GM18508 (cell line): ENCODE measurements around the gene DENND4A.
"Not testable (repeated sequence)": the region's sequence is repeated elsewhere in the genome, so short reads cannot be mapped to it uniquely, and the experiment has no call there.

Source experiments
- ATAC-seq: cut with Tn5 transposase; IDR thresholded peaks from one replicate; pipeline ENCODE4 v1.9.1; 2021; ENCODE audit warnings: moderate number of reproducible peaks; ENCODE audit not compliant: insufficient read depth, unreplicated experiment

The DENND4A gene

DNA sequence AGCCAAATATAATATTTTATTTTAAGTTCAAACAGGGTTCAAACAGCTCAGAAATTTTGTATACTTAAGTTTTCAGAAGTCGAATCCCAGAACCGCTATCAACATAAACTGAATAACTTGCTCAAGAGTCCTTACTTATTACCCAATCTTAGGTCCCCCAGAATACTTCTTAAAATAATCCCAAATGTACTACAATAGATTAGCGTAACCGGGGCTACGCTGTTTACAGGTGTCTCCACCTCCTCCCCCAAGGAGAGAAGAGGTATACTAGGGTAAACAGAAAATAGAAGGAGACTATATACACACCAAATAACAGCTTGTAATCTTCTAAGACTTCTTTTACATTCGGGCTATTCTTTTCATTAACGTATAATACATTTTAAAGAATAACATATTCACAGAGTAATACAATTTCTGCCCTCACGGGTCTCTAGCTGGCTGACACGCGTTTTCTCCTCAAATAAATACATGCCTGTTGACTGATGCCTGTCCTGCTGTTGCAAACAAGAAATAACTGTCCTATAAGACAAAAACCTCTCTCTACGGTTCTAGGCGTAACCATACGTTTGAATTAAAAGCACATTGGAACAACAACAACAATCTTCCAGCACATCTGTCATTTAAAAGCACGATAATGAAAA, 1.3 kb downstream of the DENND4A start:
- ATAC-seq: no peak

DNA sequence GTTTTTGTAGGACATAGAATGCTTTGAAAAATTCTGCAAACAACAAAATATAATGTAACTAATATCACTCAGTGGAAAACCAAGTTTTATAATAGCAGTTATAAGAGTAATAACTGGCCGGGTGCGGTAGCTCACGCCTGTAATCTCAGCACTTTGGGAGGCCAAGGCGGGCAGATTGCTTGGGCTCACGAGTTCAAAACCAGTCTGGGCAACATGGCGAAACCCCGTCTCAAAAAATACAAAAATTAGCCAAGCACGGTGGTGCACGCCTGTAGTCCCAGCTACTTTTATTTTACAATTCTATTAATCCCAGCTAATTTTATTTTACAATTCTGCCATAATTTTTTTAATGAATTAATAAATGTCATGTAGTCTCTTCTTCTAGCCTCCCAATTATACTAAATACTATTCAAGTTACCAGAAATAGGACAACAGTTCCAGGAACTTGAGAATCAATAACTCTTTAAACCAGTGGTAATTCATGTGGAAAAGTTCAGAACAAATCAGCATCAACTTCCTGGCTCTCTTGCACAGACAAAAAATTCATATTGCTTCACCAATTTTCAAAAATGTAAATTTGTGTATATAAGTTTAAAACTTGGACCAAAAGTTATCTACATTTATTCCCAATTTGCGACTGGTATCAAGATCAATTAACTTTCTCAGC, 2.2 kb downstream of the DENND4A start:
- no peak for ATAC-seq

DNA sequence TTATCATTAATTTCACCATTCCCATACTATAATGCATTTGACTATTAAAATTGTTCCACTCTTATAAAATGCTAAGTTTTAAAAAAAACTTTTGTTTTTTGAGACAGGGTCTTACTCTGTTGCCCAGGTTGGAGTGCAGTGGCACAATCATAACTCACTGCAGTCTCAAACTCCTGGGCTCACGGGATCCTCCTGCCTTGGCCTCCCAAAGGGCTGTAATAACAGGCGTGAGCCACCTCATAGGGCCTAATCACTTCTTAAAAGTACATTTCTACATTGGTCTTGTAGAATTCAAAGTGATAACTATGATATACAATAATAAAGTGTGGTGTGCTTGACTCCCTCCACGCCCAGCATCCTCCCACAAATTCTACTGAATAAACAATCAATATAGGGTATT, 3.0 kb downstream of the DENND4A start:
- ATAC-seq: no peak

DNA sequence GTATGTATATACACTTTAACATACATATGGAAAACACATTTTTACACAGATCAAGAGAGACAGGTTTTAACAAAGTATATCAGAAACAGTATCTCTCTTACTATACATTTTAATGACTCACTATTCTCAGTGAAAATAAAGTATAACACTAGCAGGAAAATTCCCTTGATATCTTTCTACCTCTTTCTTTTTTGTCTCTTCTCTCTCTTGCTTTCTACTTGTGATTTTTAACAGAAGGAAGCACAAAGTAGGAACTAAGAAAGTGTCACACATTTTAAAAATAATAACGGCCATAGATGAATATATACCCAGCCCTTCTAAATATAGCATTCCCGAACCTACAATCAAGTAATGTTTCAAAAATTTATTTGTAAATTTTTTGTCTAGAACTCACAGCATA, 4.8 kb downstream of the DENND4A start:
- no peak for ATAC-seq

DNA sequence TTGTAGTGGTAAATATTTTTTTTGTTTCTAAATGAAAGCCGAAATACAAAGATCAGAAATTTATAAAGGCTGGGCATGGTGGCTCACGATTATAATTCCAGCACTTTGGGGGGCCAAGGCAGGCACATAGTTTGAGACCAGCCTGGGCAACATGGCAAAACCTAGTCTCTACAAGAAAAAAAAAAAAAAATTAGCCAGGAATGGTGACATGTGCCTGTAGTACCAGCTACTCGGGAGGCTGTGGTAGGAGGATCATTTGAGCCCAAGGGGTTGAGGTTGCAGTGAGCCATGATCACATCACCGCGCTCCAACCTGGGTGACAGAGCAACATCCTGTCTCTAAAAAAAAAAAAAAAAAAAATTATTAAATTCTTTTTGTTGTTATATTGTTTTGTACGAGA, 6.9 kb downstream of the DENND4A start:
- ATAC-seq: no peak

DNA sequence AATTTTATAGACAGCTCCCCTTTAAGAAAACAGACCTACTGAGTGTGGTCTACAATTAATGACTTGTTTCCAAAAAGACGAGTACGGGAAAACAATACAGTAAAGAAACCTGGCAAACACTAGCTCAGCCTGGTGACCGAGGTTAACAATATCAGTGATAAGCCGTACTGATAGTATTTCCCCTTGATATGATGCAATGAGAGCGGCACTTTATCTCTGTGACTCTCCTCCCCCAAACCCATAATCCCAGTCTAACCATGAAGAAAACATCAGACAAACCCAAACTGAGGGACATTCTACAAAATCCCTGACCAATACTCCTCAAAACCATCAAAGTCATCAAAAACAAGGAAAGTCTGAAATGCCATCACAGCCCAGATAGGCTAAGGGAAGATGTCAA, 8.2 kb downstream of the DENND4A start:
- ATAC-seq: no peak

DNA sequence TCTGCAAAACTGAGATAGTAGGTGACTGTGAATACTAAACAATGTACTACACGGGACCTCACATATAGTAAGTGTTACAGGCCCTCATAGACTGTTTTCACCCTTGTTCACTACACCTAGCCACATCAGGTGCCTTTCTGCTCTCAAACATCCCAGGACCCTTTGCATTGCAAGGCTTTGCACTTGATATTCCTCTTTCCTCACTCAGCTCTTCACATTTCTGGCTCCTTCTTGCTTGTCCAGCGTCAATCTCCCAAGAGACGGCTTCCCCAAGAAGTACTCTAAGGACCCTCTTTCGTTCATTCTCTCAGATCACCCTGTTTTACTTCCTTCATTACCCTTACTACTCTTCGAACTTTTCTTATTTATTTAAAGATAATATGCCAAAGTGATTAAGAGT, 10.0 kb downstream of the DENND4A start:
- ATAC-seq: no peak

DNA sequence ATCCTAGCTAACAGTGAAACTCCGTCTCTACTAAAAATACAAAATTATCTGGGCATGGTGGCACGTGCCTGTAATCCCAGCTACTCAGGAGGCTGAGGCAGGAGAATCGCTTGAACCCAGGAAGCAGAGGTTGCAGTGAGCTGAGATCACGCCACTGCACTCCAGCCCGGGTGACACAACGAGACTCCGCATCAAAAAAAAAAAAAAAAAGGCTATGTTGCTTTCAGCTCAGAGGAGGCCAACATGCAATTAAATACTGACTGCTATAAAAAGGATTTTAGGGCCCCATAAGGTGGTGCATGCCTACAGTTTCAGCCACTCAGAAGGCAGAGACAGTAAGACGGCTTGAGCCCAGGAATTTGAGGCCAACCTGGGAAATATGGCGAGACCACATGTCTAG, 13.4 kb downstream of the DENND4A start:
- not testable (repeated sequence) for ATAC-seq

DNA sequence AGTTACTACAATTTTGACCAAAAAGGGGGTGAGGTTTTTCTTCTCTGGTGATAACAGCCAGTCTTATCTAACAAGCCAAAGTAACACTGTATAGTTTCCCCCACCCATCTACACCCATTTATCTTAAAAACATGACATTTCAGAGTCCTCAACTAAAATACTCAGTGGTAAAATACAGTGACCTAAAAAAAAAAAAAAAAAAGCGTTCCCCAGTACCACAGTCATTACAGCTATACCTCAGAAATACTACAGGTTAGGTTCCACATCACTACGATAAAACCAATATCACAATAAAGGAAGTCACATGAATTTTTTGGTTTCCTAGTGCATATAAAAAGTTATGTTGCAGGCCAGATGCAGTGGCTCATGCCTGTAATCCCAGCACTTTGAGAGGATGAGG, 13.8 kb downstream of the DENND4A start:
- ATAC-seq: no peak

DNA sequence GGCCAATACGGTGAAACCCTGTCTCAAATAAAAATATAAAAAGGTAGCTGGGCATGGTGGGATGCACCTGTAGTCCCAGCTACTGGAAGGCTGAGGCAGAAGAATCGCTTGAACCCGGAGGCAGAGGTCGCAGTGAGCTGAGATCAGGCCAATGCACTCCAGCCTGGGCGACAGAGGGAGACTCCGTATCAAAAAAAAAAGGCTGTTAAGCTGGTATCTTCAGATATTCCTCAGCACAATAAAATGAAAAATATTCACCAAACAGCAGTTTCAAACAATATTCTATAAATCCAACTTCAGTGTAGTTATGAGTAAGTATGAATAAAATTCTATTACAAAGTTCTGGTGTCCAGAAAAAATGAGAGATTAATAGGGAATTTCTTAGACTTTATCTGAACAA, 14.2 kb downstream of the DENND4A start:
- no peak for ATAC-seq

DNA sequence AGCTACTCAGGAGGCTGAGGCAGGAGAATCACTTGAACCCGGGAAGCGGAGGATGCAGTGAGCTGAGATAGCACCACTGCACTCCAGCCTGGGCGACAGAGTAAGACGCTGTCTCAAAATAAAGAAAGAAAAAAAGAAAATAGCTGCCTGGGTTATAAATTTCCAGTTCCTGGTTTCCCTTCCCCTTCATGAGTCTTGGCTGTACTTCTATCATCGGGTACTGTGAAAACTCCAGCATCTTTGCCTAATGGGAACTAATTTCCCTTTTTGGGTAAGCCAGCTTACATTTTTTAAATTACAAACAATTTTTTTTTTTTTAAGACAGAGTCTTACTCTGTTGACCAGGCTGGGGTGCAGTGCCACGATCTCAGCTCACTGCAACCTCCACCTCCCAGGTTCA, 15.0 kb downstream of the DENND4A start:
- no peak for ATAC-seq

DNA sequence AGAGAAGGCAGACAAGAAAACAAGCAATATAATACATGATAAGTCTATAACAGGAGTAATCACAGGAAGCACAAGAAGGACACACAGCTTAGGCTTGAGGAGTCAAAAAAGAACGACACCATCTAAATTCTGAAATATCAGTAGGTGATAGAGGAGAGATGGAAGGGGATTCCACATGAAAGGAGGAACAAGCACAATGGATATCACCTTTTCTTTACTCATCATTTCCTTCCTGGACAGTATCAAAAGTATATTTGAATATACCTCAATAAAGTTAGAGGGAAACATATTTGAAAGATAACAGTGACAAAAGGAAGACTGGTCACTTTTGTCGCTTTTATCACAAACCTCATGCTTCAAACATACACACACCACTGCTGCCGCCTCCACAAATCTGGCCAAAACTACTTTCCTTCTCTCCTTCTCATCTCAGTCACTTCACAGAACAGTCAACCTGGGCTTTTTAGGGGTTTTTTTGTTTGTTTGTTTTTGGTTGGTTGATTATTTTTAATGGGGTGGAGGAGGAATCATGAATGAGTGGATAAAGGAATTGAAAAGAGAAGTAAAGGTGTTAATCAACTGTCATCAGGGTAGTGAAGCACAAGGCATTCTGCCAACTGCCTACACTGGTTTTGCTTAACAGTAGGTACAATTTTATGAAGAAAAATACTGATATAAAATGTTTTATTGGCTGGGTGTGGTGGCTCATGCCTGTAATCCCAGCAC, 18.5 kb downstream of the DENND4A start:
- ATAC-seq: no peak

DNA sequence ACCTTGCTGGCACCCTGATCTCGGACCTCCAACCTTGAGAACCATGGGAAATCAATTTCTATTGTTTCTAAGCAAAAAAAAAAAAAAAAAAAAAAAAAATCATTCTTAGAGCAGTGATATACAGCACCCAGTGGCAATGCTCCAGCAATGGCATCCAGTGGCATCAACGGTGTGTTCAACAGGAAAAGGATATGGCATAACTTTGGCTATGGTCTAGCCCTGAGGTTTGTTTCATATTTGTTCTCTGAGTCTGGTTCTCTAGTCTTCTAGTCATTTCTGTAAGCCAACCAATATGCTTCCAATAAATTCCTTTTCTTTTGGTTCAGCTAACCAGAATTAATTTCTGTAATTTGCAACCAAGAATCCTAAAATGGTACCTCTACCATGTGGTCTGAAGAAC, 19.2 kb downstream of the DENND4A start:
- no peak for ATAC-seq

DNA sequence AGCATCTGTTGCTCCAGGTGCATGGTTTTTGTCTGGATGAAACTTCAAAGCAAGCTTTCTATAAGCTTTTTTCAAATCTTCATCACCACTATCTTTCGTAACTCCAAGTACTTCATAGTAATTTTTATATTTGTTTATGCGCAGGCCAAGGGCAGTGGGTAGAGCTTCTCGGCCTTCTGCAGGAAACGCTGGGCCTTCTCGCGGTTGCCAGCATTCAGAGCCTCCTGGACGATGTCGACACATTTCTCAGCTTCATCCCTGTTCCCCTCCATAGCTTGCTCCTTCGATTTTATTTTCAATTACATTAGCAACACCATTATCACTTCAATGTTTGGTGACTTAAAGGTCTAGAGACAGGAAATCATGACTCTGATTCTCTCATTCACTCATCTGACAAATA, 20.2 kb downstream of the DENND4A start:
- ATAC-seq: no peak

DNA sequence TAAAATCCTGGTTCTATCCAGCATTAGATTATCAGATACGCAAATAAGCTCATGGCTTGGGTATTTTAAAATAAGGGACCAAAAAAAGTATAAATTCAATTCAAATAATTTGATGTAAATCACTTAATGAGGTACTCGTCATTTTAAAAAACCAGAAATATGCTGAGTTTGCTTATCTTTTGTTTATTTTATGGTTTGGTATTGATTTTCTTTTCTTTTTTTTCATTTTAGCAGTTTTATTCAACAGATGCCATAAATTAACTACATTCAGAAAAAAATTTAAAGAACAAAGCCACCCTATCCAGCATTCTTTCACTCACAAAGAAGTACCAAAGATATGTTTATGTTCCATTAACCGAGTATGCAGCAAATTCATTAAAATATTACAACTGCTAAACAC, 22.6 kb downstream of the DENND4A start:
- no peak for ATAC-seq

DNA sequence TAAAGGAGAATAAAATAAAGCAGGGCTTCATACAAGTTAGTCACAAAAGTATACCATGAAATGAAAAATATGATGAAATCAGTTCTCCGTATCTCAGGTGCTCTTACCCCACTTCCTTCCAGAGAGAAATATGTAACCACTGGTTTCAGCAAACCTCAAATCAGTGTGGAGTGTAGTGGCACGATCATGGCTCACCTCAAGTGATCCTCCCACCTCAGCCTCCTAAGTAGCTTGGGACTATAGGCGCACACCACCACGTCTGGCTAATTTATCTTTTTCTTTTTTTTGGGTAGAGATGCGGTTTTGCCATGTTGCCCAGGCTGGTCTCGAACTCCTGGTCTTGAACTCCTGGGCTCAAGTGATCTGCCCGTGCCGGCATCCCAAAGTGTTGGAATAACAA, 24.2 kb downstream of the DENND4A start:
- ATAC-seq: no peak

DNA sequence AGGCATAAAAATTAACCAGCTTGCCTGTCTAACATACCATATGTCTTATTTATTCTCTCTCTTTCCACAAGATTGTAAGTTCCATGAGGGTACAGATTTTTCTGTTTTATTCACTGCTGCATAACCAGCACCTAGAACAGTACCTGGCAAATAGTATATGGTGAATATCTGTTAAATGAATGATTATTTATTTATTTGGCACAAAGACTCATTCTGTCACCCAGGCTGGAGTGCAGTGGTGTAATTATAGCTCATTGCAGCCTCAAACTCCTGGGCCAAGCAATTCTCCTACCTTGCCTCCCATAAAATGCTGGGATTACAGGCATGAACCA, 24.9 kb downstream of the DENND4A start:
- no peak for ATAC-seq

DNA sequence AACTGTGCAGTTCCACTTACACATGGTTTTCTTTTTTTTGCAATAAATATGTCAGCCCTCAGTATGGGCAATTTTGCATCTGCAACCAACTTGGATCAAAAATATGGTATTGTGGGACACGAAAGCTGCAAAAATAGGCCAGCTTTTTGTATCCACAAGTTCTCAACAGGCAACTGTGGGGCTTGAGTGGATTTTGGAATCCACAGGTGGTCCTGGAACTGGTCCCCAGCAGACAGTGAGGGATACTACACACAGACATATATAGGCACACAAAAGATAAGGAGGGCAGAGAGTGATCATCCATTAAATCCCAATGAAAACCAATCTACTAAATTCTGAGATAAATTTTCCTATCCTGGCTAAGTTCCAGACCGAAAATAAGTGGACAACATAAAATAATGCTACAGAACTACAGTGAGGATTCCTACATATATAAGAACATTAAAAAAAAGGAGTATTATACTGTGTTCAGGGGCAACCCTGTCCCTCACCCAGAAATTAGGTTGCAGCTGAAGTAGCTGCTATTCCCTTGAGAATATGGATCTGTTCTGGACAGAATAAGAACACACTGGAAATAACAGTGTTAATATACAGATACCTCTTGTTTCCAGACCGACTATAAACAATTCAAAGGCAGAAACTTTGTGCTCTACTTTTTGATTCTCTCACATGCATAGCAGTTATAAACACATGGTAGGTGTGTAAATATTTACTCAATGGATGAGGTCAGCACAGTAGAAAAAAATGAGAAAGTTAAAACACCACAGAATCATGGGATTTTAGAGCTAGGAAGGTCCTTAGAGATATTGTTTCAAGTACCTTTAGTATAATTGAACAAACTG, 25.4 kb downstream of the DENND4A start:
- no peak for ATAC-seq

DNA sequence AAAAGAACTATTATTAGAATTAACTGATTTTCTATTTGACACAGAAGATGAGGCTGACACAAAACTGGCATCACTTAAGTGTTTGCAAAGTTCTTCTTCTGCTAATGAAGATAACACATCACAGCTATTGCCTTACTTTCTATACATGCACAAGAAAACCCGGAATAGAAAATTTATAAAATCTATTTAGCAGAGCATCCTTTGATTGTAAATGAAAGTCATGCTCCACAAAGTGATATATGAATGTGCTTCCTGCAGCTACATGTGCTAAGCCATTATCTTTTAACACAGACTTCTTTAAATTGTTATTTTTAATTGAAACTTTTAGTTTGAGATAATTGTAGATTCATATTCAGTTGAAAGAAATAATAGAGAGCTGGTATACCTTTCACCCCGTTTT, 27.0 kb downstream of the DENND4A start:
- no peak for ATAC-seq

DNA sequence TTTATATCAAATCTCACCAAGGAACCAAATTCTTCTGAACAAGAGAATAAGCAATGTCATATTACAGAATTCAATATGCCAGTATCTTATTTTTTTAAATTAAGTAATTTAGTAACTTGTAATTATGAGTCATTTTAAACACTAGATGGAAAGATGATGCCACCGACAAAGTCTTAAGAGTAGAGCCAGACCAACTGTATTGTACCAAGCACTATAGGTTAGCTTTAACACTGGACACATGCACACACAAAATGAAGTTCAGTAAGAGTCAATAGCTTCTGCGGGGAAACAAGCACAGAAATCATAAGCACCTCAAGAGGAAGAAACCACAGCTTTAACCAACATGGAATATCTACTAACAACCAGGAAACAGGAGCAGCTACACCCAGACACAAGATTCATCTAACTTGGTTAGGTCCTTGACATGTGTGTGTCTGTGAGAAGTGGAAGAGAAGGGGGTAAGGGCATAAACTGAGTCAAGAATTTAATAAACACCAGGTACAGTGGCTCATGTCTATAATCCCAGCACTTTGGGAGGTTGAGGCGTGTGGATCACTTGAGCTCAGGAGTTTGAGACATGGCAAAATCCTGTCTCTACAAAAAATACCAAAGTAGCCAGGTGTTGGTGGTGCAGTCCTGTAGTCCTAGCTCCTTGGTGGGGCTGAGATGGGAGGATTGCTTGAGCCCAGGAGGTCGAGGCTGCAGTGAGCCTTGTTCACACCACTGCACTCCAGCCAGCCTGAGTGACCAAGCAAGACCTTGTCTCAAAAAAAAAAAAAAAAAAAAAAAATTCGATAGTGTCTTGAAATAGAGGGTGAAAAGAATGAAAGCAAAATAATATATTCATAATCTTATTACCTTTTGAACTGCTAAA, 28.9 kb downstream of the DENND4A start:
- ATAC-seq: no peak
